ENCODE data around the gene OR2Y1. TPM values are rescaled to one million over a fixed set of nuclear protein-coding genes. Genes with fewer than 3 reads are reported as not detected.
"Not testable (repeated sequence)": the region's sequence is repeated elsewhere in the genome, so short reads cannot be mapped to it uniquely, and the experiment has no call there.

Gene OR2Y1
- total RNA-seq, 4 donors from 2014 or later: not detected

GRCh38 chr5:180720486-180720885, 19.4 kb downstream of the OR2Y1 start:
- TF ChIP-seq CTCF (IDR thresholded peaks at IDR 0.05): no peak
- no peak for TF ChIP-seq POLR2A (IDR thresholded peaks at IDR 0.05)
- no peaks in the 10 kb centered on the region for H3K36me3 ChIP-seq
- H3K9me3 ChIP-seq: no peaks in the 10 kb centered on the region
- no peak overlapping the region for H3K4me3 ChIP-seq
- no peak for DNase-seq
- H3K27me3 ChIP-seq: no peaks in the 10 kb centered on the region
- no peaks in the 10 kb centered on the region for H3K4me1 ChIP-seq
- H3K27ac ChIP-seq: no peak overlapping the region

- DNase-seq: no peak
- no peaks in the 10 kb centered on the region for H3K27me3 ChIP-seq
- TF ChIP-seq POLR2A (IDR thresholded peaks at IDR 0.05): no peak
- H3K9me3 ChIP-seq: no peaks in the 10 kb centered on the region
- no peak overlapping the region for H3K27ac ChIP-seq
- H3K36me3 ChIP-seq: no peaks in the 10 kb centered on the region
- H3K4me1 ChIP-seq: no peaks in the 10 kb centered on the region
- no peak overlapping the region for H3K4me3 ChIP-seq
Observed at GRCh38 chr5:180719781-180720180, 20.1 kb downstream of the OR2Y1 start.

GRCh38 chr5:180718810-180719453, 20.9 kb downstream of the OR2Y1 start:
- TF ChIP-seq CTCF (IDR thresholded peaks at IDR 0.05) (peak in 5 of 6 experiments; percentile 25 to 53 (median 31)), POLR2A (IDR thresholded peaks at IDR 0.05) (no peak)
- no peaks in the 10 kb centered on the region for H3K4me1 ChIP-seq
- H3K4me3 ChIP-seq: no peak overlapping the region
- no peak overlapping the region for H3K27ac ChIP-seq
- H3K36me3 ChIP-seq: no peaks in the 10 kb centered on the region
- H3K27me3 ChIP-seq: no peaks in the 10 kb centered on the region
- no peaks in the 10 kb centered on the region for H3K9me3 ChIP-seq
- no peak for DNase-seq

GRCh38 chr5:180717989-180718388, 21.9 kb downstream of the OR2Y1 start:
- H3K36me3 ChIP-seq: no peaks in the 10 kb centered on the region
- no peak for DNase-seq
- H3K27ac ChIP-seq: no peak overlapping the region
- H3K9me3 ChIP-seq: no peaks in the 10 kb centered on the region
- no peaks in the 10 kb centered on the region for H3K4me1 ChIP-seq
- H3K4me3 ChIP-seq: no peak overlapping the region
- TF ChIP-seq POLR2A (IDR thresholded peaks at IDR 0.05): no peak
- no peak for TF ChIP-seq CTCF (IDR thresholded peaks at IDR 0.05)
- H3K27me3 ChIP-seq: no peaks in the 10 kb centered on the region

GRCh38 chr5:180704362-180704761, 35.5 kb downstream of the OR2Y1 start:
- TF ChIP-seq CTCF (IDR thresholded peaks at IDR 0.05) (no peak), POLR2A (IDR thresholded peaks at IDR 0.05) (no peak)
- Histone ChIP-seq H3K27ac (no peak overlapping the region), H3K36me3 (no peaks in the 10 kb centered on the region), H3K4me1 (no peaks in the 10 kb centered on the region), H3K9me3 (peaks cover 0 to 3% (median 0%) of the 10 kb centered on the region in 4 donors), H3K4me3 (no peak overlapping the region), H3K27me3 (no peaks in the 10 kb centered on the region)
- DNase-seq: no peak

- TF ChIP-seq POLR2A (IDR thresholded peaks at IDR 0.05): no peak
- no peak for TF ChIP-seq CTCF (IDR thresholded peaks at IDR 0.05)
- H3K36me3 ChIP-seq: no peaks in the 10 kb centered on the region
- no peak for DNase-seq
- H3K4me3 ChIP-seq: no peak overlapping the region
- peaks cover 0 to 3% (median 0%) of the 10 kb centered on the region in 4 donors for H3K9me3 ChIP-seq
- no peaks in the 10 kb centered on the region for H3K4me1 ChIP-seq
- H3K27me3 ChIP-seq: no peaks in the 10 kb centered on the region
- H3K27ac ChIP-seq: no peak overlapping the region
Observed at GRCh38 chr5:180703912-180704311, 35.9 kb downstream of the OR2Y1 start.

GRCh38 chr5:180703371-180703770, 36.5 kb downstream of the OR2Y1 start:
- DNase-seq, H3K4me3 ChIP-seq, H3K4me1 ChIP-seq, H3K9me3 ChIP-seq, H3K36me3 ChIP-seq, H3K27ac ChIP-seq, H3K27me3 ChIP-seq: not testable (repeated sequence)

- not testable (repeated sequence) for H3K4me3 ChIP-seq, H3K27me3 ChIP-seq, H3K27ac ChIP-seq, H3K36me3 ChIP-seq, H3K9me3 ChIP-seq, H3K4me1 ChIP-seq, DNase-seq
Observed at GRCh38 chr5:180700440-180700839, 39.4 kb downstream of the OR2Y1 start.
